ENCODE results near the gene REC8. TPM values are rescaled to one million over a fixed set of nuclear protein-coding genes. Genes with fewer than 3 reads are reported as not detected.

The REC8 gene
- total RNA-seq, 1 donor from 2014 or later, result 4.4 TPM

GRCh38 chr14:24164518-24164991 lies 7.3 kb upstream of the REC8 start:
- Mint-ChIP-seq H3K27ac (ENCODE audit: unreplicated experiment) (no peak overlapping the region), H3K36me3 (ENCODE audit: low read depth) (peaks cover 38% of the 10 kb centered on the region), H3K9me3 (ENCODE audit: low read depth) (no peaks in the 10 kb centered on the region), H3K4me3 (ENCODE audit: unreplicated experiment) (no peak overlapping the region), H3K27me3 (ENCODE audit: low read depth) (no peaks in the 10 kb centered on the region), H3K4me1 (ENCODE audit: low read depth) (peaks cover 20% of the 10 kb centered on the region)
- peak; percentile 80 for DNase-seq (ENCODE audit: low spot score)
- TF ChIP-seq, protein P1, sequence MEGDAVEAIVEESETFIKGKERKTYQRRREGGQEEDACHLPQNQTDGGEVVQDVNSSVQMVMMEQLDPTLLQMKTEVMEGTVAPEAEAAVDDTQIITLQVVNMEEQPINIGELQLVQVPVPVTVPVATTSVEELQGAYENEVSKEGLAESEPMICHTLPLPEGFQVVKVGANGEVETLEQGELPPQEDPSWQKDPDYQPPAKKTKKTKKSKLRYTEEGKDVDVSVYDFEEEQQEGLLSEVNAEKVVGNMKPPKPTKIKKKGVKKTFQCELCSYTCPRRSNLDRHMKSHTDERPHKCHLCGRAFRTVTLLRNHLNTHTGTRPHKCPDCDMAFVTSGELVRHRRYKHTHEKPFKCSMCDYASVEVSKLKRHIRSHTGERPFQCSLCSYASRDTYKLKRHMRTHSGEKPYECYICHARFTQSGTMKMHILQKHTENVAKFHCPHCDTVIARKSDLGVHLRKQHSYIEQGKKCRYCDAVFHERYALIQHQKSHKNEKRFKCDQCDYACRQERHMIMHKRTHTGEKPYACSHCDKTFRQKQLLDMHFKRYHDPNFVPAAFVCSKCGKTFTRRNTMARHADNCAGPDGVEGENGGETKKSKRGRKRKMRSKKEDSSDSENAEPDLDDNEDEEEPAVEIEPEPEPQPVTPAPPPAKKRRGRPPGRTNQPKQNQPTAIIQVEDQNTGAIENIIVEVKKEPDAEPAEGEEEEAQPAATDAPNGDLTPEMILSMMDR (IDR thresholded peaks at IDR 0.05), result no peak

- no peaks in the 10 kb centered on the region for H3K9me3 Mint-ChIP-seq (ENCODE audit: low read depth)
- H3K4me3 Mint-ChIP-seq (ENCODE audit: unreplicated experiment), result no peak overlapping the region
- DNase-seq (ENCODE audit: low spot score), result peak; percentile 32
- peaks cover 36% of the 10 kb centered on the region for H3K36me3 Mint-ChIP-seq (ENCODE audit: low read depth)
- no peaks in the 10 kb centered on the region for H3K27me3 Mint-ChIP-seq (ENCODE audit: low read depth)
- TF ChIP-seq, protein P1 (IDR thresholded peaks at IDR 0.05), result no peak
- H3K27ac Mint-ChIP-seq (ENCODE audit: unreplicated experiment), result no peak overlapping the region
- H3K4me1 Mint-ChIP-seq (ENCODE audit: low read depth), result peaks cover 18% of the 10 kb centered on the region
These were observed 6.1 kb upstream of the REC8 start for GRCh38 chr14:24165785-24166184.

DNA sequence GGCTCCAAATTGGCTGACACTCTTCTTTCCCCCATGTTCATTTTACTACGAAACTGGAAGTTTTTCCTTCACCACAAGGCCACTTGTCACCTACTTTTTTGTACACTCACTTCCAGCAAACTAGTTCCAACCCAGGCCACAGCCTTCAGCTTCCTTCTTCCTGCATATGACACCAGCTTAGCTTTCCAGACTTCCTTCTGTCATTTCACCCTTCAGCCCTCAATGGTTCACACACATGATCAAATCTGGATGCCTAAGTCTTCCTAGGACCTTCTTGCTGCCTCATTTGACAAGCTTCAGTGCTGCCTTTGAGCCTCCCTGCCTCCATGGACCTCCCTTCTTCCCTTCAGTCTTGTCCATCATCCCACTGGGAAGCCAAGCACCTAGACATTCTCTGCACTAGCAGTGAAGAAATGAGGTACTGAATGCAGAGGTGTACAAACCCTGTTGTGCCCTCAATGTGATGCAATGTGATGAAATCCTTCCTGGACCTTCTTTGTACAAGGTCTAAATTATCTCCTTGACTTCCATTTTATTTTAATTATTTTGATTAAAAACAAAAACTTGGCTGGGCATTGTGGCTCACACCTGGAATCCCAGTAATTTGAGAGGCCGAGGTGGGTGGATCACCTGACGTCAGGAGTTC lies 4.3 kb upstream of the REC8 start:
- H3K4me3 Mint-ChIP-seq (ENCODE audit: unreplicated experiment), result no peak overlapping the region
- no peak for DNase-seq (ENCODE audit: low spot score)
- H3K36me3 Mint-ChIP-seq (ENCODE audit: low read depth), result peaks cover 35% of the 10 kb centered on the region
- no peaks in the 10 kb centered on the region for H3K9me3 Mint-ChIP-seq (ENCODE audit: low read depth)
- peaks cover 4% of the 10 kb centered on the region for H3K4me1 Mint-ChIP-seq (ENCODE audit: low read depth)
- TF ChIP-seq, protein P1 (IDR thresholded peaks at IDR 0.05), result no peak
- no peak overlapping the region for H3K27ac Mint-ChIP-seq (ENCODE audit: unreplicated experiment)
- no peaks in the 10 kb centered on the region for H3K27me3 Mint-ChIP-seq (ENCODE audit: low read depth)

DNA sequence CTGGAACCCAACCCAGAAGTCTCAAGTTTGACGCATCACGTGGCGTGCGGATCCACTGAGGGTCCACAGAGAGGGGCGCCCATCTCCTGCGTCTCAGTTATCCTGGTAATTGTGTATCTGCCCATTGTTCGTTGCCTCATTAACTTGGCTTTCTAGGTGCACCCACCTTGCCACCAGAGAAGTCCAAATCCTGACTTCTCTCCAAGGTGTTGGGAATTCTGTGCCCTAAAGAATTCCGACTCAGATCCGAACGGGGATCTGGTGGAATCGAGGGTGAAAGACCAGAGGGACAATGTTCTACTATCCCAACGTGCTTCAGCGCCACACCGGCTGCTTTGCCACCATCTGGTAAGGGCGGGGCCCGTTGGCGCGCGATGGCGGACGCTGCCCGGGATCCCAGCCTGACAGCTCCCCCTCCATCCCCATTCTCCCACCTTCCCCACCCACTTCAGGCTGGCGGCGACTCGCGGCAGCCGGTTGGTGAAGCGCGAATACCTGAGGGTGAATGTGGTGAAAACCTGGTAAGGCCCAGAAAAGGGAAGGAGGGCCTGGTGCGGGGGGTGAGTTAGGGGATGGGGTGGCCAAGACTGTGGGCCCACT lies 481 bp downstream of the REC8 start:
- Mint-ChIP-seq H3K27ac (ENCODE audit: unreplicated experiment) (no peak overlapping the region), H3K4me3 (ENCODE audit: unreplicated experiment) (no peak overlapping the region), H3K27me3 (ENCODE audit: low read depth) (no peaks in the 10 kb centered on the region), H3K36me3 (ENCODE audit: low read depth) (peaks cover 13% of the 10 kb centered on the region), H3K4me1 (ENCODE audit: low read depth) (no peaks in the 10 kb centered on the region), H3K9me3 (ENCODE audit: low read depth) (no peaks in the 10 kb centered on the region)
- peak; percentile 83 for DNase-seq (ENCODE audit: low spot score)
- TF ChIP-seq, protein P1 (IDR thresholded peaks at IDR 0.05), result no peak

GRCh38 chr14:24172871-24173281 lies 996 bp downstream of the REC8 start:
- Mint-ChIP-seq H3K27me3 (ENCODE audit: low read depth) (no peaks in the 10 kb centered on the region), H3K4me1 (ENCODE audit: low read depth) (no peaks in the 10 kb centered on the region), H3K36me3 (ENCODE audit: low read depth) (peaks cover 10% of the 10 kb centered on the region), H3K27ac (ENCODE audit: unreplicated experiment) (no peak overlapping the region), H3K4me3 (ENCODE audit: unreplicated experiment) (no peak overlapping the region), H3K9me3 (ENCODE audit: low read depth) (no peaks in the 10 kb centered on the region)
- TF ChIP-seq, protein P1 (IDR thresholded peaks at IDR 0.05), result no peak
- DNase-seq (ENCODE audit: low spot score), result peak; percentile 79
